Ascending aorta (tissue), 2 donors: Measurements from ENCODE around the gene GNS. TPM values are rescaled to one million over a fixed set of nuclear protein-coding genes. Genes with fewer than 3 reads are reported as not detected.

Experiments
- DNase-seq, 2 donors: peaks; one replicate each; pipeline ENCODE4 v3.0.0-alpha.2; 2019; ENCODE audit warnings: low spot score in 2 of 2
- H3K27ac ChIP-seq, 2 donors: fragments of 200-600 bp; sonication (generic); one replicate each; pipeline ENCODE4 v1.5.1; 2016 to 2017; ENCODE audit warnings: mild to moderate bottlenecking in 1 of 2
- H3K27me3 ChIP-seq: fragments of 200-600 bp; sonication (generic); one replicate; pipeline ENCODE4 v1.5.1; 2017
- H3K36me3 ChIP-seq, 2 donors: fragments of 200-600 bp; sonication (generic); one replicate each; pipeline ENCODE4 v1.5.1; 2016
- H3K4me1 ChIP-seq, 2 donors: fragments of 200-600 bp; sonication (generic); one replicate each; pipeline ENCODE4 v1.5.1; 2016 to 2017; ENCODE audit warnings: mild to moderate bottlenecking in 1 of 2
- H3K4me3 ChIP-seq, 2 donors: fragments of 200-600 bp; sonication (generic); one replicate each; pipeline ENCODE4 v1.5.1; 2016 to 2017; ENCODE audit warnings: mild to moderate bottlenecking in 1 of 2
- H3K9me3 ChIP-seq, 2 donors: fragments of 200-600 bp; sonication (generic); one replicate each; pipeline ENCODE4 v1.5.1; 2016
- CTCF ChIP-seq, 3 experiments: fragments of 200-600 bp in 2 of 3; fragments of 450-650 bp in 1 of 3; sonication (generic) in 2 of 3; IDR thresholded peaks; one replicate each; pipeline ENCODE4 v1.5.1; 2016 to 2019; ENCODE audit warnings: antibody characterized with exemption in 3 of 3, mild to moderate bottlenecking in 1 of 3, moderate library complexity in 1 of 3
- intact Hi-C: fragments of 100-400 bp; cut with DNase I; formaldehyde crosslinking; loops from one replicate; pipeline ENCODE4 v1.15.1; 2023
- total RNA-seq: library from RNA; depleted of rRNA; stranded (reverse); fragments of >200 nt; gene quantifications from one replicate; pipeline ENCODE4 v1.1.0, GENCODE V29; 2016

The GNS gene
- total RNA-seq, 1 donor from 2014 or later, result 105 TPM

- no peak for TF ChIP-seq CTCF (IDR thresholded peaks at IDR 0.05)
- Histone ChIP-seq H3K9me3 (no peaks in the 10 kb centered on the region), H3K27ac (no peak overlapping the region), H3K4me1 (no peaks in the 10 kb centered on the region), H3K36me3 (no peaks in the 10 kb centered on the region), H3K27me3 (no peaks in the 10 kb centered on the region), H3K4me3 (no peak overlapping the region)
- intact Hi-C loops, result no loop called here
- DNase-seq, result no peak
Measured at GRCh38 chr12:64793610-64794009, 34.4 kb upstream of the GNS start.

GRCh38 chr12:64792128-64792527, 32.9 kb upstream of the GNS start:
- Histone ChIP-seq H3K27ac (no peak overlapping the region), H3K9me3 (no peaks in the 10 kb centered on the region), H3K4me1 (no peaks in the 10 kb centered on the region), H3K4me3 (no peak overlapping the region), H3K36me3 (no peaks in the 10 kb centered on the region), H3K27me3 (no peaks in the 10 kb centered on the region)
- no peak for TF ChIP-seq CTCF (IDR thresholded peaks at IDR 0.05)
- intact Hi-C loops, result no loop called here
- no peak for DNase-seq

GRCh38 chr12:64791036-64791435, 31.8 kb upstream of the GNS start:
- Histone ChIP-seq H3K27me3 (no peaks in the 10 kb centered on the region), H3K9me3 (no peaks in the 10 kb centered on the region), H3K4me3 (no peak overlapping the region), H3K36me3 (no peaks in the 10 kb centered on the region), H3K27ac (no peak overlapping the region), H3K4me1 (no peaks in the 10 kb centered on the region)
- TF ChIP-seq CTCF (IDR thresholded peaks at IDR 0.05), result no peak
- intact Hi-C loops, result no loop called here
- no peak for DNase-seq

GRCh38 chr12:64790166-64790565, 31.0 kb upstream of the GNS start:
- H3K27ac ChIP-seq, result no peak overlapping the region
- no peaks in the 10 kb centered on the region for H3K36me3 ChIP-seq
- H3K4me1 ChIP-seq, result no peaks in the 10 kb centered on the region
- DNase-seq, result no peak
- no peaks in the 10 kb centered on the region for H3K9me3 ChIP-seq
- no peak for TF ChIP-seq CTCF (IDR thresholded peaks at IDR 0.05)
- H3K4me3 ChIP-seq, result no peak overlapping the region
- no peaks in the 10 kb centered on the region for H3K27me3 ChIP-seq
- intact Hi-C loops, result no loop called here

GRCh38 chr12:64785838-64786237, 26.6 kb upstream of the GNS start:
- no peak for TF ChIP-seq CTCF (IDR thresholded peaks at IDR 0.05)
- no peak overlapping the region for H3K4me3 ChIP-seq
- H3K9me3 ChIP-seq, result no peaks in the 10 kb centered on the region
- DNase-seq, result no peak
- peaks cover 0 to 9% of the 10 kb centered on the region in 2 donors for H3K4me1 ChIP-seq
- H3K27ac ChIP-seq, result no peak overlapping the region
- no peaks in the 10 kb centered on the region for H3K36me3 ChIP-seq
- H3K27me3 ChIP-seq, result no peaks in the 10 kb centered on the region
- intact Hi-C loops, result no loop called here

DNA sequence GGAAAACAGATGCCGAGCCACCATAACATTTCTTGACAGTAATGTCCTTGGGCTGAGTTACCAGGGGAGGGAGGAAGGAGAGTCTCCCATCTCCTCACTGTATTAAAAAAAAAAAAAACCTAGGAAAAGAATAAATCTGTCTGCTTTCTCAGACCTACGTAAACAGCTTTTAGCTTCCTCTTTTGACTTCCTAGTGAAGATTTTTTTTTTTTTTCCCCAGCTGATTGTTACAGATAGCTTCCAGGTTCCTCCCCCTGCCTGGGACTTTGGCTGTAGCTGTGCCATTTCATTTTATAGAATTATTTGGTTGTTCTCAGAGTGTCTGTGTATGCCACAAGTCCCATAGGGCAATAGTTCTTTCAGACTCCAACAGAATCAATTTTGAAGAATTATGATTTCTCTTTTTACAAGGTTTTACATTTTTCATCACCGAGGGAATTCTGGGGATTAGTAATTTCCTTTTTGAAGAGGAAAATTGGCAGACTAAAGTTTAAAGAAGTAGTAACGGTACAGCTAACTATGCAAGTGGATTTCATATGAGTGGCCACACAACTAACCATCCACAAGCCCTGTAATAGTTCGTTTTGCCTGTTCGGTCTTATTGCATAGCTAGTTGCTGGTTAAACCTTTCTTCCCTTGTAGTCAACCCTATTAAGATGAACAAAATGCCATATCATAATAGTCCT, 23.1 kb upstream of the GNS start:
- Histone ChIP-seq H3K36me3 (no peaks in the 10 kb centered on the region), H3K27ac (no peak overlapping the region), H3K4me1 (peaks cover 0 to 9% of the 10 kb centered on the region in 2 donors), H3K4me3 (peak overlapping the region; percentile 66 to 71), H3K9me3 (no peaks in the 10 kb centered on the region), H3K27me3 (no peaks in the 10 kb centered on the region)
- no peak for TF ChIP-seq CTCF (IDR thresholded peaks at IDR 0.05)
- intact Hi-C loops, result no loop called here
- DNase-seq, result no peak
